NCI-H2107 treated with DMSO at 0.1 percent for 48 hours (cell line): ENCODE results near the gene FAM186B.
"Not testable (repeated sequence)": the region's sequence is repeated elsewhere in the genome, so short reads cannot be mapped to it uniquely, and the experiment has no call there.

Experiments used
- DNase-seq: peaks from one replicate; lab custom pipeline; 2025; ENCODE audit not compliant: unreplicated experiment; lab: John Stamatoyannopoulos, UW

Gene FAM186B, protein sequence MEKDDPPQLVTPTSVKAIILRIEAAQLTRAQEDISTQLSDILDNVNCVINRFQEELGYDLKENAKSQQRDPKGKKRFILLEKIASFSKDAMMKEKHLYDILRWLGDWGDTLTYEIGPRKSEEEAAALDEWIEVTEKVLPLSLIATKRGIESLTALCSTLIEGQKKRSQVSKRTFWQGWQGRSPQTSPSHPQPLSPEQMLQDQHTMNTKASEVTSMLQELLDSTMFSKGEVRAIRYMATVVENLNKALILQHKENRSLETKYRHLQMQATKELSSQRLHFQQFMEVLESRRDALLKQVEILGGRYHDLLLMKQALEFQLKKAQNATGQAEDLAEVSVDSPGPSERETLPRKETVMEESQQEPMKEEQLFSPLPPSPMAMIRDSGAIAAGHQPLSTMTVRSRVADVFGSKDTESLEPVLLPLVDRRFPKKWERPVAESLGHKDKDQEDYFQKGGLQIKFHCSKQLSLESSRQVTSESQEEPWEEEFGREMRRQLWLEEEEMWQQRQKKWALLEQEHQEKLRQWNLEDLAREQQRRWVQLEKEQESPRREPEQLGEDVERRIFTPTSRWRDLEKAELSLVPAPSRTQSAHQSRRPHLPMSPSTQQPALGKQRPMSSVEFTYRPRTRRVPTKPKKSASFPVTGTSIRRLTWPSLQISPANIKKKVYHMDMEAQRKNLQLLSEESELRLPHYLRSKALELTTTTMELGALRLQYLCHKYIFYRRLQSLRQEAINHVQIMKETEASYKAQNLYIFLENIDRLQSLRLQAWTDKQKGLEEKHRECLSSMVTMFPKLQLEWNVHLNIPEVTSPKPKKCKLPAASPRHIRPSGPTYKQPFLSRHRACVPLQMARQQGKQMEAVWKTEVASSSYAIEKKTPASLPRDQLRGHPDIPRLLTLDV

DNA sequence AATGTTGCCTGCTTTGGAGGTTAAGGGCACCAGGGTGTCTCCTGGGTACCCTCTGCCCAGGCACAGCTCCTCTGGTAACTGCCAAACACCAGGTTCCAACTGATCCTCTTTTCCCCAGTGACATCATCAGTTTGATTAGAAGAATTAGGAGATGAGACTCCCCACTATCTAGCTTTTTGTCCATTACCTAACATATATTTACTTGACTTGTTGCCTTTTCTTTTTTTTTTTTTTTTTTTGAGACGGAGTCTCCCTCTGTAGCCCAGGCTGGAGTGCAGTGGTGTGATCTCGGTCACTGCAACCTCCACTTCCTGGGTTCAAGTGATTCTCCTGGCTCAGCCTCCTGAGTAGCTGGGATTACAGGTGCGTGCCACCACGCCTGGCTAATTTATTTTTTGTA lies at the start of gene FAM186B:
TSS of gene FAM186B (minus strand) at position 101 of the 400 bp plus-strand sequence. CDS start 162 bp downstream, outside the sequence.
- not testable (repeated sequence) for DNase-seq

DNA sequence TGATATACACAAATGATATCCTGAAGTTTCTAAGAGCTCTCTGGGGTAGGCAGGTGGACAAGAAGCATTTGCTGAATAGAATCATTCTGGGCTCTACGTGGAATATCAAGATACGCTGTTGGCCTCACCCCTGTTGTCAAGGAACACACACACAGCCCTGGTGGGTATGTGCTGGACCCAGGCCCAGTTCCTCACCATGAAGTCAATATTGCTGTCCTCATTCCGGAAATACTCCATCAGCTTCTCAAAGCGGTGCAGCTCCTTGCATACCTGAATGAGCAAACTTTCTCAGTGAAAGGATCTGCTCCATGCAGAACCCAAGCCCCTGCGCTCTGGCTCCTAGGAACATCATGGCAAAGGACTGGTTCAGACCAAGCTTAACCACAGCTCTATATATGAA lies 49.3 kb upstream of the FAM186B start:
- DNase-seq, result no peak

DNA sequence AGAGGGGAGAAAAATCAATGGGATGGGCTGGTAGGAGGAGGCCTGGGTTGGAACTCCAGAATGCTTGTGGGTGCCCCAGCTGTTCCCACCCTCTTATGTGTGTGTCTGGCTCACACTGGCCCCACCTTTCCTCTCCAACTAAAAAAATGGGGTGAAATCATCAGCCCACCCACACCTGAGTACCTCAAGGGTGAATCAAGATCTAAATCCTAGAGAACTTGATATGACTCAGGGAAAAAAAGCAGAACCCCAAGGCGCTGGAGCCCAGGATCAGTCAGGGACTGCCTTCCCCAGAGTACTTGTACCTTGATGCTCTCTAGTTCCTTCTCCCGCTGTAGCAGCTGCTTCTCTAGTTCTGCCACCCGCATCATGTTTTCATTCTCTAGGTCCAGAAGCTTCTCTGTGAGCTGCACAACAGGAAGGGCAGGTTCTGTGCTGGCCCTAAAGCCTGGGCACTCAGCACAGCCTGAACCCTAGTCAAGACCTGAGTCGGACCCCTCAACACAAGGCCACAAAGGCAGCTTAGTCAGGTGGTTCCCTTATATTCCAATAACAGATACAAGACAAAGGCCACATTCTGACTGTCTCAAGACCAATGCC lies 47.6 kb upstream of the FAM186B start:
- DNase-seq, result no peak

DNA sequence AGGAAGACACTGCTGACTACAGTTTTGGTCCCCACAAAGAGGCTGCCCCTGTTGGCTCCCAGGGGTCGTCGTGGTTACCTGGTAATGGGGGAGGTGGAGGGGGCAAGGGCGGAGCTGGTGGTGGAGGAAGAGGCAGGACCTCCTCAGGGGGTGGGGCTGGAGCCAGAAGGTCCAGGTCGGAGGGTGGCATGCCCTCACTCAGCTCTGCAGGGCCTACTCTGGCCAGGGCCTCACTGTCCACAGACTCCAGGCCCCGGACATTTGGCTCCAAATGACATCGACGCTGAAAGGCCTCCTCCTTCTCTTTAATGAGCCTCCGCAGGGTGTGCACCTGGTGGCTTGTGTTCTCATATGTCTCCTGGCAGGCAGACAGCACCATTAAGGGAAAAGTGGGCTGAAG lies 46.4 kb upstream of the FAM186B start:
- peak; percentile 41 for DNase-seq

DNA sequence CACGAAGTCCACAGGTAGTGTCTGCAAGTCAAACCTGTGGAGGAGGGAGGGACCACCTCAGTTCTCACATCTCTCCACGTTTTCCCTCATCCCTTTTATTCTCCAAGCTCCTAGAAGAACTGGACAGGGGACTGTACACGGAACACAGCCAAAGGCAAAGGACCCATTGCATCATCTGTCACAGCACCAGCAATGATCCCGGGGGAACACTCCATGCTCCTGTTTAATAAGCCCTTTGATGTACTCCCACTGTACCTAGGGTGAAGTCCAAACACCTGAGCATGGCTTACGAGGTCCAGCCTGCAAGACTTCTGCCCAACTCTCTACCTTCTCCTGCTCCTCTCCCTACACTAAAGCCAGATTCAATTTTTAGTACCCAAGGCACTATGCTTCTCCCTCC lies 44.5 kb upstream of the FAM186B start:
- no peak for DNase-seq

DNA sequence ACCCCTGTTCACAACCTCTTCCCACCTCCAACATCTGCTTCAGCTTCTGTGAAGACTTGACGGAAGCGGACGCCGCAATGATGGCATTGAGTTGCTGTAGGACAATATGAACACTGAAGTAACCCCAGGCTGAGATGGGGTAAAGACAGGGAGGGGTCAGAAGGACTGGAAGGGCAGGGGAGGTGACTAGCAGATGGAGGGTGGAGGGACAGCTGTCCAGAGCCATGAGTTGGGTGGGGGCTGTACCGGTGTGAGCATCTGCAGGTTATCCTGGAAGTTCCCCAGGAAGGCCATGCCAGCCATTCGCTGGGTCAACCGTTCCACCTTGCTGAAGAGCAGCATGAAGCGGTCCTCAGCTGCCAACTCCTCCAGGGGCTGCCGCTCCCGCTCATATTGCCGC lies 44.0 kb upstream of the FAM186B start:
- no peak for DNase-seq

DNA sequence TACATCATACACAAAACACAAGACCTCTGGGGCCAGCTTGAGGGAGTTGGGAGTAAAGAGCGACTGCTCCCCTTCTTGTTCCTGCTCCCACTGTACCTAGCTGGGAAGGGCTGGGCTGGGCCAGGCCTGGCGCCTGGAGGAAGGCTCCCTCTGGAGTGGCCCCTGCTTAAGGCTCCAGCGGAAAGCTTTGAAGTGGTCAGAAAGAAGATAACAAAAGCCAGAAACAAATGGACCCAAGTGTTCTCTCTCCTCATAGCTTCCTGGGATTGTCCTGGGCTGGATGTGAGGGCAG lies 43.2 kb upstream of the FAM186B start:
- no peak for DNase-seq

DNA sequence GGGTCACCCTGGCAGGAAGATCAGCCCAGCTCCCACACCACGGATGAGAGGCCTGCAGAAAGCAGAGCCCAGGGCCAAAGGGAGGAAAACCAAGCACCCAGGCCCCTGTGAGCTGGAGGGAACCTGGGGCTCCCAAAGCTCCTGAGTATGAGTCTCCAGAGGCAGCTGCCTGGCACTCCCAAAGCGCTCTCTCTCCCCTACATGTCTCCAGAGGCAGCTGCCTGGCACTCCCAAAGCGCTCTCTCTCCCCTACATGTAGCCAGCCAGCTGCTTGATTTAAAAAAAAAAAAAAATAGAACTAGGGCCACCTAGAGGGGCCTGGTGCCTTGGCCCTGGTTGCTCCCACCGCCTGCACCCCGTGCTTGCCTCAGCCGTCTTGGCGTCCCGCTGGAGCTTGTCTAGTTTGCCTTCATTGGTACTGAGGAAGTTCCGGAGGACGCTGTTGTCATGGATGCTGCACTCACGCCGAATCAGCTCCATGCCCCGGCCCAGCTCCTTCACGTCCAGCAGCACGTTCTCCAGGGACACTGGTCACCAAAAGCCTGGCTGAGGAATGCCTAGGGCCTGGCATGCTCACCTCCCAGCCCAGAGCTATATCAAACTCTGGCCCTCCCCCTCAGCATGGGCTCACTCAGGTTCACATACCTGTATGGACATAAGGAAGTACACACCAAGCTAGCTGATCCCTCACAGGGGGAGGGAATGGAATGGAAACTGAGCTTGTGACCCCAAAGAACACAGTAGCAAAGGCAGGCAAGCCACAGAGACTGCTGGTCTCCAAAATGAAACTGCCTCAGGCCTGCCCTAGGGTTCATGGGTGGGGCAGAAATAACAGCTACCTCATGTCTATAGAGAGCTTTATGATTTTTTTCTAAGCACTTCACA lies 42.6 kb upstream of the FAM186B start:
- peak; percentile 14 for DNase-seq

DNA sequence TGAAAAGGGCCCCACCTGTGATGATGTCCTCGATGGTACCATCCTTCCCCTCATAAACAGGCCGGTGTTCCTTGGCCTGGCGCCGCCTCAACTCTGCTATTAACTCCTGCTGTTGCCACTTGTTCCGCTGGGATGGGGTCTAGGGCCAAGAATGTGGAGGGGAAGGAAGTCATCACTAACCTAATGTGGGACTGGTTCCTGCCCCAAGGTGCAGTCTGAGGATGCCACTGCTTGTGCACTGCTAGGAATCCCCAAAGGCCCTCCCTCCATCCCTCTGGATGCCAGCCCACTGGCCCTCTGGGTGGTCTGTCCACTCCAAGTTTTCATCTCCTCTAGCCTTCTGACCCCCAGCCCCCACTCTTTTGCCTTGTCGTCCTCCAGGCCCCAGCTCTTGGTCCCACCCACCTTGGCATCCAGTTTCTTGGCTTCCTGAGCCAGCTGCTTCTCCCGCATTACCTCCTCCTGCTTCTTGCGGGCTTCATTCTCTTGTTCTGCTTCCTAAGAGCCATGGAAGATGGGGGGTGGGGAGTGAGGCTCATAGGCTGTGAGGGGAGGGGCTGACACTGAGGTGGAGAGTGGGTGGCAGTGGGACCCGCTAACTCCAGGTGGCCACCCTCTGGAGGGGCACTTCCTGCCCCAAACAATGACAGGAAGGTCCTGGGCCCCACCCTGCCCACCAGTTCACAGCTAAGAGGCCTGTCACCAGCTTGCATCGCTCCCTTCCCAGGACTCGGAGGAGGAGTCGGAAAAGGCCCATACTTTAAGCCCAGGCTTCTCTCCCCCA lies 41.6 kb upstream of the FAM186B start:
- DNase-seq, result no peak

DNA sequence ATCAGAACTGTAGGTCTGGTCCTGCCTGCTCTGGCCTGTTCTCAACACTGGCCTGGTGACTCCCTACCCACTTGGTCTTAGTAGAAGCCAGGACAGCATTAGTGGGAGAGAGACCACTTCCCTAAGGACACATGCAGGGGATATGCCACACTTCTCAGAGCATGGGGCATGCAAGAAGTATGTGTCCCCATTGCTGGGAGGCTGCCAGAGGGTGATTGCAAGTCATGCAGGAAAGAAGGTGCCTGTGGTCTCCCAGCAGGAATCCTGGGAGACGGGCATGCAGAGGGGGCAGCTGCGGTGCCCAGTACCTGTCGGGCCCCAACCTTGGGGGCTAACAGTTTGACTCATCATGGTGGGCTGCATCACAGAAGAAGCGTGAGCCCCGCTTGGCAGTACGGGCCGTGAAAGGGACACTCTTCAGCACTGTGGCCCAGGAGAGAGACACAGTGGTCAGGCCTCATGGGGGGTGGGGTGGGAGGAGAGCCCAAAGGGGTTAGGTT lies 40.9 kb upstream of the FAM186B start:
- no peak for DNase-seq

DNA sequence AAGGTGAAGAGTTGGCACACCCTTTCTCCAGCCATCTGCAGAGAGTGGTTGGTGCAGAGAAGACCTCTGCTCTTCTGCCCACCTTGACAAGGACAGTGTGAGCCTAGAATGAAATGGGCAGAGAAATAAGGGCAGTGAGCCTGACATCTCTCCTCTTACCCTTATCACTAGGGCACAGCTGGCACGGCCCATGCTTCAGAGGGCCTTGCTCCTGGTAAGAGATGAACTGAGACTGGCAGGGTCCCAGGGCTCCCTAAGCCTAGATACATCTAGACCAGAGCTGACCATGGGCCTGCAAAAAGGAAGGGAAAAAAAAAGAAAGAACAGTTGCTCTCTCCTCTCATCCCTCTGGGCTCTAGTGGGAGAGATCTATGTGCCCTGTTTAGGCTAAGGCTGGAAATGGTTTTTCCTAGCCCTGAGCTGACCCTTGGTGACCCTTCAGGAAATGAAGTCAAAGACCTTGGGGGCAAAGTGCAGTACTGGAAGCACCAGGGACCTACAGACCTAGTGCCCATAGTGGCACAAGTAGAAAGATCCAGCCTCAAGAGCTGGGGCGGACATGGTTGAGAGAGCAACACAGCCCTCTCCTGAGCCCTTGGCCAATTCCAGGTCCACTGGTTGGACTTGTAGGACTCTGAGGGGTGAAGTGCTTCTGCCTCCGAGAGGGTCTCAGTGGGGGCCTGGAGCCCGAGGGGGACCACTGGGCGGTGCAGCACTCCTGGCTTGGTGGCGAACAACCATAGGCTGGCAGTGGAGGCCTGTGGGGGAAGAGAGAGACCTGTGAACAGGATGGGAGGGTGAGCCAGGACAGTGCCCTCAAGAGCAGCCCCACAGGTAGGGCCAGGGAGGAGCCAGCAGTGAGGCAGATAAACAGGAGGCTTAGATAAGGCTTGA lies 40.0 kb upstream of the FAM186B start:
- DNase-seq, result no peak

DNA sequence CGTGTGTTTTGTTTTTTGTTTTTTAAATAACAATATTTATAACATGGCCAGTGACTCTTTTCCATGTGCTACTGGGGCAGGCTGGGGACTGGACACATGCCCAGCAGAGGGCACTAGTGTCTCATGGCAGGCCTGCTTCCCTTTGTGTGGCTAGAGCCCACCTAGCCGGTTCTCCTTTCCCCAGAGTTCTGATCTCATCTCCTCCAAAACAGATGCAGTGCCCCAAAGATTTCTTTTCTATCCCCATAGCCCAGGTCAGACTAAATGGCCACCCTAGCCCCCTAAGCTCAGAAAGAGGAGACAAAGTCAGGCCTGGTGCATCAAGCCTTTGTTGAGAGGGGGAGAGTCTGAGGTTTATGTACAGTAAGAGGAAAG lies 39.2 kb upstream of the FAM186B start:
- peak; percentile 40 for DNase-seq

DNA sequence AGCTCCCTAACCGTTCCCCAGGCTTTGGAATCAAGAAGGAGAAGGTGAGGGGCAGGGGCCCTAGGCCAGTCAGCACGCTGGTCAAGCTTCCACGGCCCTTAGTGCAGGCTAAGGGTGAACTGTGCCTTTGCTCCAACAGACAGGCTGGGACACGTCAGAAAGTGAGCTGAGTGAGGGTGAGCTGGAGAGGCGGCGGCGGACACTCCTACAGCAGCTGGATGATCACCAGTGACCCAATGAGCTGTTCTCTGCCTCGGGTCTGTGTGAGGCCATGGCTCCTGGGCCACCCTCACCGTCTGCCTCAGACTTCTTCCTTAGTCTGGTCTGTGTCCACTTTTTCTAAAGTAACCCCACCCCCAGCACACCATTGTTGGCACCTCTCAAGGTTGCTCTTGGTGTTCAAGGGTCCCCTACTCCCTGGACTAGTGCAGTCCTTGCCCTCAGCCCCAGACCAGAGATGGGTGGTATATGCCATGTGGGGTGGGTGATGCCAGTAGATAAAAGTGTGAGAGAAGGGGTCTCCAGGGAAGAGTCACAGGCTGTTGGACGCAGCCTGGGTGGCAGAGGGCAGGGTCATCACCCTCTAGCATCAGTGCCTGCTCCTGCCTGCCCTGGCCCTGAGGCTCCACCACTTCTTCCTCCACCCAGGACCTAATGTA lies 38.7 kb upstream of the FAM186B start:
- DNase-seq, result no peak

DNA sequence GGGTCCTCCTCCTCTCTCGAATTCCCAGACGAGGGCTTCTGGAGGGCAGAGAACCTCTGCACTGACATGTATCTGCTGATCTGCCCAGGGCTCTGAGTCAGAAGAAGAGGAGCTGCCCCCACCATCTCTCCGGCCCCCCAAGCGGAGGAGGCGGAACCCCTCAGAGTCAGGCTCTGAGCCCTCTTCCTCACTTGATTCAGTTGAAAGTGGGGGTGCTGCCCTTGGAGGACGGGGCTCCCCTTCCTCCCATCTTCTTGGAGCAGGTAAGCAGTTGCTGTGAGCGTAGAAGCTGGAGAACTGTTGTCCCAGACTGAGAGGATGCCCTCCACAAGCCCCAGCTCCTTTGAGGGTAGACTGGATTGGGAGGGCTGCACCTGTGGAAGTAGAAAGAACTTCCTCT lies 37.7 kb upstream of the FAM186B start:
- DNase-seq, result no peak

DNA sequence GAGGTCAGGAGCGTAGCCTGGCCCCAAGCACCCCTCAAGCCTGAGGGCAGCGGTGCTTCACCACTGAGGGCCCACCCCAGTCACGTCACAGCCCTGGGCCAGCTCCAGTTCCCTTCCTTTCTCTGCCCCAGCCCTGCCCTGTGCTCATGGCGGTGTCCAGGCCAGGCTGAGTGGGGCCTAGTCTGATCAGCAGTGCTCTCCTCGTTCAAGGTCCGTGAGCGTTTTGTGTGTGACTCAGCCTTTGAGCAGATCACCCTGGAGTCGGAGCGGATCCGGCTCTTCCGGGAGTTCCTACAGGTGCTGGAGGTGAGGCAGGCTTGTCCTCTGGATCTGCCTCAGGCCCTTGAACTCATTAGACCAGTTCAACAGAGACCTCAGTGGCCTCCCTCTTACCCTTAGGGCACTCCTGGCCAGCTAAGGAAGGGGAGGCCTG lies 36.9 kb upstream of the FAM186B start:
- DNase-seq, result no peak

DNA sequence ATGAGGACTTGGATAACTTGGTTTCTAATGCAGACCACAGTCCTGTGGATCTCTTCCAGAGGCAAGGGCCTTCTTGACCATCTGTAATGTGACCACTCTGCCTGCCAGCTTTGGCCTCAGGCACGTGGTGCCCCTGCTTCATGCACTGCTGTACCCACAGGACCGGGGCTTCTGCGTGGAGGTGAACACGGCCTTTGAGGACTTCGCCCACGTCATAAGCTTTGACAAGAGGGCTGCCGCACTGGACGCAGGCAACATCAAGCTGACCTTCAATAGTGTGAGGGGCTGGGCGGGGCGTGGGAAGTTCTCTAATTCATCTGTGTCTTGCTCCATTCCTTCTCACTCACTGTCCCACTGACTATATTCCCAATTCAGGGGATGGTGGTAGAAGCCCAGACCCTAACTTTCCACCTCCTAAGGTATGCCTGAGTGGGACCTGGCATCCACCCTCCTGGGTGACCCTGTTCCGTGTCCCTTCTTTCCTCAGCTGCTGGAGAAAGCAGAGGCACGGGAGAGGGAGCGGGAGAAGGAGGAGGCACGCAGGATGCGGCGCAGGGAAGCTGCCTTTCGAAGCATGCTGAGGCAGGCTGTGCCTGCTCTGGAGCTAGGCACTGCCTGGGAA lies 36.4 kb upstream of the FAM186B start:
- no peak for DNase-seq

DNA sequence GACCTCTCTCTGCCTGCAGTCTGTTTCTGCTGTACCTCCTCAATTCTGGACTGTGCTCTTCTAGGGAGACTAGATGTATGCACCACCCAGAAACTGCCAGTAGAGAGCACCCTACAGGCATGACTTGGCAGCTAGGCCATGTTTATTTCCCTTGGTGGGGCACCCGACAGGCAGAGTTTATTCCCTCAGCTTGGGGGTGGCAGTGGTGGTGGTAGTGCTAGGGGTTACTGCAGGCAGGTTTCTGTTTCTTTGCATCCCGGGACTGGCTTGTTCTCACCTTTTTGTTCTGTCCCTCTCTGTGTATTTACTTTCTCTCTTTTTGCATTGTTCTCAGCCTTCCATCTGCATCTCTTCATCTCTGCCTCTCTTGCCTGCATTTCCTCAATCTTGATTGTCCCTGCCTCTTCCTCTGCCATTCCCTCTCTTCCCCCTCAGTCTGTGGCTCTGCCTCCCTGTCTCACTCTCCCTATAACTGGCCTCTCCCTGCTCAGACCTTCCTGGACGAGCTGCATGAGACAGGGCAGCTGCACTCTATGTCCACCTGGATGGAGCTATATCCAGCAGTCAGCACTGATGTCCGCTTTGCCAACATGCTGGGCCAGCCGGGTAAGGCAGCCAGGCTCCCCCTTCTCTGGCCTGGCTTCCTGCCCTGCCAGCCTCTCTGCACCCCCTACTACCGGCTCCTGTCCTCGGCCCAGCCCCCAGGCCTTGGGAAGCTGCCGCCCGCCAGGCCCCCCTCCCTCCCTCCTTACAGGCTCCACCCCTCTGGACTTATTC lies 31.7 kb upstream of the FAM186B start:
- peak; percentile 82 for DNase-seq
